SK-N-SH treated with all-trans-retinoic acid at 6 μM for 48 hours (cell line): Measurements from ENCODE around the gene ZC2HC1B.

Source experiments
- CSRNP3 ChIP-seq: fragments of 250-450 bp; sonication (Bioruptor Pico); IDR thresholded peaks from 2 replicates; pipeline ENCODE4 v1.5.1; 2021; ENCODE audit warnings: mild to moderate bottlenecking, moderate library complexity
- ZFP30 ChIP-seq: fragments of 450-650 bp; formaldehyde crosslinking; IDR thresholded peaks from 2 replicates; pipeline ENCODE4 v1.5.0; 2022; ENCODE audit warnings: mild to moderate bottlenecking, moderate library complexity
- TF ChIP-seq, protein P1 (sequence below): fragments of 250-450 bp; sonication (Bioruptor Pico); IDR thresholded peaks from 2 replicates; pipeline ENCODE4 v1.8.0; 2020; ENCODE audit warnings: mild to moderate bottlenecking, moderate library complexity, borderline replicate concordance

DNA sequence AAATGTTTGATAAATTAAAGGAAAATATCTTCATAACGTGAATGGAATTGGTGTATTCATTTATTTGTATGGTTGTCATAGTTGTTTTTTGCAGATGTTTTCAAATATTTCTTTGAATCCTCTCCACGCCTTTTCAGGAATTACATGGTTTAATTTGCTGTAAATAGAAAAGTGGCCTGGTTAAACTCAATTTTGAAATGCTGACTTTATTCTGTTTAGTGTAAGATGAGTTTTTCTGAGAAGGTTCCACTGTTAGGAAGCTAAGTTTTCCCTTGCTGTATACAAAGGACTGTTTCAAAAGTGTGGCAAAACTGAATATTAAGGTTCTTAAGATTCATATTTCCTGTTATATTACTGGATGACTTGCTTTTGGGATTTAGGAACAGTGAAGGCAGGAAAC, 503 bp upstream of the ZC2HC1B start:
- TF ChIP-seq, protein P1, sequence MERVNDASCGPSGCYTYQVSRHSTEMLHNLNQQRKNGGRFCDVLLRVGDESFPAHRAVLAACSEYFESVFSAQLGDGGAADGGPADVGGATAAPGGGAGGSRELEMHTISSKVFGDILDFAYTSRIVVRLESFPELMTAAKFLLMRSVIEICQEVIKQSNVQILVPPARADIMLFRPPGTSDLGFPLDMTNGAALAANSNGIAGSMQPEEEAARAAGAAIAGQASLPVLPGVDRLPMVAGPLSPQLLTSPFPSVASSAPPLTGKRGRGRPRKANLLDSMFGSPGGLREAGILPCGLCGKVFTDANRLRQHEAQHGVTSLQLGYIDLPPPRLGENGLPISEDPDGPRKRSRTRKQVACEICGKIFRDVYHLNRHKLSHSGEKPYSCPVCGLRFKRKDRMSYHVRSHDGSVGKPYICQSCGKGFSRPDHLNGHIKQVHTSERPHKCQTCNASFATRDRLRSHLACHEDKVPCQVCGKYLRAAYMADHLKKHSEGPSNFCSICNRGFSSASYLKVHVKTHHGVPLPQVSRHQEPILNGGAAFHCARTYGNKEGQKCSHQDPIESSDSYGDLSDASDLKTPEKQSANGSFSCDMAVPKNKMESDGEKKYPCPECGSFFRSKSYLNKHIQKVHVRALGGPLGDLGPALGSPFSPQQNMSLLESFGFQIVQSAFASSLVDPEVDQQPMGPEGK (CRISPR knock-in tag): no peak
- no peak for TF ChIP-seq CSRNP3
- TF ChIP-seq ZFP30: no peak
